GM18951 (cell line): ENCODE results near the gene TOE1.

Experiments used
- POLR2A ChIP-seq: IDR thresholded peaks from 4 replicates; pipeline ENCODE4 v1.6.1; 2011; ENCODE audit warnings: mild to moderate bottlenecking; ENCODE audit not compliant: insufficient read length, insufficient read depth; ENCODE audit errors: extremely low read depth
- in situ Hi-C: fragments of 300-500 bp; cut with MboI; formaldehyde crosslinking; loops from one replicate; pipeline ENCODE4 v1.12.0; 2022; ENCODE audit warnings: low sequenced_read_pairs, mixed read lengths, inconsistent platforms; ENCODE audit not compliant: unreplicated experiment

TOE1 gene

GRCh38 chr1:45351508-45351907 is 11.5 kb downstream of the TOE1 start:
- in situ Hi-C loops: no loop called here
- no peak for TF ChIP-seq POLR2A

DNA sequence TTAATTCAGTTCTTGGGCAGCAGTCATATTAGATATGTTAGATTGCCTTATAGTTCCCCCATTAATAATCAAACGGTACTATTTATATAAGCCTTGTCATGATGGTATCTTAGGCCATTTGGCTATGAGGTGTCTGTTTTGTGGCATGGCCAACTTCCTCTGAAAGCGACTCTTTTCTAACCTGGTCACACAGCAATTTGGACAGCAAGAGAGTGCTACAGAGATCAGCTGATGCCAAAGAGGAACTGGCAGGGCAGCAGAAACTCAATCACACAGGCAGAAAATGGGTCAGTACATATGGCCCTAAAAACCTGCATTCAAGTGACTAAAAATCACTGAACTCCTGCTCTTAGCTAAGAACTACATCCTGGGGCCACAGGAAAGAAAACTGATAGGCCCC is 13.7 kb downstream of the TOE1 start:
- TF ChIP-seq POLR2A: no peak
- in situ Hi-C loops: no loop called here

DNA sequence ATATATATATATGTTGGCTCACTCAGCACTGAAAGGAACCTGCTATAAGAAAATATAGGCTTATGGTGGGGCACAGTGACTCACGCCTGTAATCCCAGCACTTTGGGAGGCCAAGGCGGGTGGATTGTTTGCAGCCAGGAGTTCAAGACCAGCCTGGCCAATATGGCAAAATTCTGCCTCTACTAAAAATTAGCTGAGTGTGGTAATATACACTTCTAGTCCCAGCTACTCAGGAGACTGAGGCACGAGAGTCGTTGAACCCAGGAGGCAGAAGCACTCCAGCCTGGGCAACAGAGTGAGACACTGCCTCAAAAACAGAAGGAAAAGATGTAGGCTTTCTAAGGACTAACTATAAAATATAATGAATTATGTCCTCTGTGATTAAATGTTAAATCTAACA is 14.9 kb downstream of the TOE1 start:
- in situ Hi-C loops: loop anchor here (5.0 kb wide), 1 partner anchor 137 kb away; the partner anchor contains the start of gene TESK2
- TF ChIP-seq POLR2A: no peak

- in situ Hi-C loops: loop anchor here (5.0 kb wide), 1 partner anchor 137 kb away; the partner anchor contains the start of gene TESK2
- TF ChIP-seq POLR2A: no peak
Observed at GRCh38 chr1:45355683-45356082, 15.7 kb downstream of the TOE1 start.

- no peak for TF ChIP-seq POLR2A
- in situ Hi-C loops: loop anchor here (5.0 kb wide), 1 partner anchor 136 kb away; the partner anchor contains the start of gene TESK2
Observed at GRCh38 chr1:45356186-45356585, 16.2 kb downstream of the TOE1 start.

GRCh38 chr1:45359882-45360513 is 20.0 kb downstream of the TOE1 start:
- TF ChIP-seq POLR2A: no peak
- in situ Hi-C loops: loop anchor here (5.0 to 10.0 kb wide), 2 partner anchors 132 to 225 kb away; partner anchors contain the start of genes NASP and TESK2

- in situ Hi-C loops: loop anchor here (10.0 kb wide), 1 partner anchor 224 kb away; the partner anchor contains the start of gene NASP
Observed at GRCh38 chr1:45360981-45361380, 21.0 kb downstream of the TOE1 start.

GRCh38 chr1:45364294-45364693 is 24.3 kb downstream of the TOE1 start:
- in situ Hi-C loops: loop anchor here (10.0 kb wide), 1 partner anchor 221 kb away; the partner anchor contains the start of gene NASP
- no peak for TF ChIP-seq POLR2A

DNA sequence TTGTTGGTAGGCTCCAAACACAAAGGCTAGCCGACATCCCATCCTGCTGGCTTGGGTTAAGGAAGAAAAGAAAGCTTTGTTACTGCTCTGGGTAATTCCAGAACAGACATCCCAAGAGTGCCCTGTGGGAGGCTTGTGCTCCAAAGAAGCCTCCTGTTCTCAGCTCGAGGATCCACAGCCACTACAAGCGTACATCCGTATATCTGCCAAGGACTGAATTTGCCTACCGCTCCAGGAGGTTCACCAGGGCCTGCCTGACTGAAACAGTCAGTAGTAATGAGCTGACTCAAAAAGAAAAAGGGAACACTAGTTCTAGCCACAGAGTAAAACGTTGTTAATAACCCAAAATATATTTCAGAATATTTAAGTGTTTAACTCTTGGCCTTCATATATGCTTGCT is 25.1 kb downstream of the TOE1 start:
- in situ Hi-C loops: loop anchor here (10.0 kb wide), 1 partner anchor 220 kb away; the partner anchor contains the start of gene NASP
- TF ChIP-seq POLR2A: no peak

- TF ChIP-seq POLR2A: no peak
- in situ Hi-C loops: no loop called here
Observed at GRCh38 chr1:45370575-45370974, 30.6 kb downstream of the TOE1 start.

DNA sequence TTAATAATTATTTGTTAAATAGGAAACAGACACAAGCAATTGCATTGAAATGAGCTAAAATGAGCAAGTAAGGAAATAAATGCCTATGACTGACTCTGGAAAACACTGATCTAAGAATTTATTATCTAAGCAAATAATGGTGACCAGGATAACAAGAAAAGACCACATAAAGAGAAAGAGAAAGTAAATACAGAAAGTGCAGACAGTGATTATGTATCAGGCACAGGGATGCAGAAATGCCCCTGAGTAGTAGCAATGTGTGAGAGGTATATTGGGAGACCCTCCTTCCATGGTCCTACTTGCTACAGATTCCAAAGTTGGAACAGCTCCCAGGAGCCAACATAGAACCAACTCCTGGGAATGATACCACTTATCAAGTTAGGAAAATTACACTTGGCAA is 33.6 kb downstream of the TOE1 start:
- no peak for TF ChIP-seq POLR2A
- in situ Hi-C loops: no loop called here

DNA sequence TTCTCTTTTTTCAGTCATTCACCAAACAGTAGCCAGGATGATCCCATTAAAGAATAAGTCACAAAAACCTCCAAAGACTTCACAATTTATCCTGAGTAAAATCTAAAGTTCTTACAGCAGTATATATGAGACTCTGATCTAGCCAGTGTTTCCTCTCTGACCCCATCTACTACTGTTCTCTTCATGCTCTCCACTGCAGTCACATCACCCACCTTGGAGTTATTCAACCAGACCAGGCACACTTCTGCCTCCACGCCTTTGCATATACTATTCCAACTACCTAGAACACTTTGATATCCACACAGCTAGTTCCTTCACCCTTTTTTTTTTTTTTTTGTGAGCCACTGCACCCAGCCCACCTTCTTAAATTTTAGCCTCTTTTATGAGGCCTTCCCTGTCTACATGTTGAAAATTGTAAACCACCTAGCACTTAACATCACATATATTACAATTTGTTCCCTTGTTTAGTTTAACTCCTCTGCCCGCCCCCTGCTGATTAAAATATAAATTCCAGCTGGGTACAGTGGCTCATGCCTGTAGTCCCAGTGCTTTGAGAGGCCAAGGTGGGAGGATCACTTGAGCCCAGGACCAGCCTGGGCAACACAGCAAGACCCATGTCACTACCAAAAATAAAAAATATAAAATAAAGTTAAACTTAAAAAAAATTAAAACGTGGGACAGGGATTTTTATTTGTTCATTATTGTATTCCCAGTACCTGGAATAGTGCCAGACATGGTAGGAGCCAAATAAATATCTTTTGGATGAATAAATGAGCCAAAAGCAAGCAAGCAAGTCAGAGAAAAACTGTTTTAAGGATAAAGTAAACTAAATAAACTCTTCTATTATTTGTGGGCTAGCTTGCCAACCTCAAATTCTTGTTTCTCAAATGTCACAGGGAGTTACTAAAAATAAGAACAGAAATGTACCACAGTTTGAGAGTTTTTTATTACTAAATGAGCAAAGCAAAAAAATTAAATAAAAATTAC is 35.4 kb downstream of the TOE1 start:
- in situ Hi-C loops: no loop called here
- no peak for TF ChIP-seq POLR2A

GRCh38 chr1:45378184-45378583 is 38.2 kb downstream of the TOE1 start:
- no peak for TF ChIP-seq POLR2A
- in situ Hi-C loops: no loop called here

DNA sequence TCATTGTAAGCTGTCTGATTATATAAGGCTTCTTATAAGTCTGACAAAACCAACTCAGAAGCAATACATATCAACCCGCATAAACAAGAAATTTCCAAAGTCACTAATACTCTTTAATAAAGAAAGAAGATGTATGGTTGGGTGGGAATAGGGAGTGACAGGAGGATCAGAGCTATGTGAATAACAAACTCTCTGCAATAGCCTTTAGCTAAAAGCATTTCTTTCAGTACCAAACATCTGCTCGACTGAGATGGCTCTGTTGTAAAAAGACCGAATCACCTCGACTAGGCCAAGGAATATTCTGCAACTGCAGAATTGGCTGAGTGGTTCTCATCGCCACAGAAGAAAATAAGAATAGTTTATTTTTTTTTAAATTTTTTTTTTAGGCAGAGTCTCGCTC is 39.6 kb downstream of the TOE1 start:
- in situ Hi-C loops: no loop called here
- no peak for TF ChIP-seq POLR2A

GRCh38 chr1:45380125-45380524 is 40.2 kb downstream of the TOE1 start:
- in situ Hi-C loops: no loop called here
- TF ChIP-seq POLR2A: no peak
